HG03460 (cell line): Measurements from ENCODE around the gene NRIP2.
"Not testable (repeated sequence)": the region's sequence is repeated elsewhere in the genome, so short reads cannot be mapped to it uniquely, and the experiment has no call there.

Experiments used
- ATAC-seq: cut with Tn5 transposase; IDR thresholded peaks from one replicate; pipeline ENCODE4 v1.9.1; 2021; ENCODE audit not compliant: unreplicated experiment

The NRIP2 gene

DNA sequence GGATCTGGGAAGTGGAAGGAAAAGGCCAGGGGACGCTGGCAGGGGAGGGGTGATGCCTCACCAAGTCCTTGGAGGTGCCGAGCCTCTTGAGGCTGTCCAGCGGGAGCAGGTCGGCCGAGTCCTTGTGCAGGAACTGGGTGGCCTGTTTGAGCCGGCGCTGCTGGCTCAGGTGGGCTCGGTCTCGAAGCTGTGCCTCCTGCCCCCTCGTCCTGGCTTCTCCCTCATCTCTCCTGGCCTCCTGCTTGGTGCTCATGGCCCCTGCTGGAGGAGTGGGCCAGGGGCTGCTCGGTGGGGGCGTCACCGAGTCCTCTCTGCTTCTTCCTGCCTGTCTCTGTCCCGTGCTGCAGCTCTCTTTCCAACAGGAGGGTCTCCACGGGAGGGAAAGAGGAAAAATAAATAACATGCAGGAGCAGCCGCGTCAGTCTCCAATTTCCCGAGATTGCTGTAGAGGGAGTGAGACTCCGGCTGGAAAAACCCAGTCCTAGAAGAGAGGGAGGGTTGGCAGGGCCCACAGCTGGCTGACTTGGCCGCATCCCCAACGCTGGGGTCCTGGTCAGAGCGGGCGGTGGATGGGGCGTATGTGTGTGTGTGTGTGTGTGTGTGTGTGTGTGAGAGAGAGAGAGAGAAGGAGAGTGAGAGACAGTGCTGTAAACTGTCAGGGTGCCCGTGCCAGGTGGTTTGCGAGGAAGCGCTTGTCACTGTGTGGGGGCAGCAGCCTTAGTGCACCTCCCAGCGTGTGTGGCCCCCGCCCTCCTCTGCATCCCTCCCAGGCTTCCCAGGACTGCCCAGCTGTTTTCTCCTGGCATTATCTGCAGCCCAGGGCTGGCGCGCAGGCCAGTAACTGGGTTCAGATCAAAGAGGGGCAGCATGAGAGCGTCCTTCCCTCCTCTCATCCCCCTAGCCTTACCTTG, at the start of gene NRIP2:
NRIP2 (minus strand) TSS at position 455 of the 911 bp plus-strand sequence; CDS start at position 403, 52 bp downstream.
- ATAC-seq = no peak

- no peak for ATAC-seq
Measured at GRCh38 chr12:2879853-2880252, 45.0 kb upstream of the NRIP2 start.

DNA sequence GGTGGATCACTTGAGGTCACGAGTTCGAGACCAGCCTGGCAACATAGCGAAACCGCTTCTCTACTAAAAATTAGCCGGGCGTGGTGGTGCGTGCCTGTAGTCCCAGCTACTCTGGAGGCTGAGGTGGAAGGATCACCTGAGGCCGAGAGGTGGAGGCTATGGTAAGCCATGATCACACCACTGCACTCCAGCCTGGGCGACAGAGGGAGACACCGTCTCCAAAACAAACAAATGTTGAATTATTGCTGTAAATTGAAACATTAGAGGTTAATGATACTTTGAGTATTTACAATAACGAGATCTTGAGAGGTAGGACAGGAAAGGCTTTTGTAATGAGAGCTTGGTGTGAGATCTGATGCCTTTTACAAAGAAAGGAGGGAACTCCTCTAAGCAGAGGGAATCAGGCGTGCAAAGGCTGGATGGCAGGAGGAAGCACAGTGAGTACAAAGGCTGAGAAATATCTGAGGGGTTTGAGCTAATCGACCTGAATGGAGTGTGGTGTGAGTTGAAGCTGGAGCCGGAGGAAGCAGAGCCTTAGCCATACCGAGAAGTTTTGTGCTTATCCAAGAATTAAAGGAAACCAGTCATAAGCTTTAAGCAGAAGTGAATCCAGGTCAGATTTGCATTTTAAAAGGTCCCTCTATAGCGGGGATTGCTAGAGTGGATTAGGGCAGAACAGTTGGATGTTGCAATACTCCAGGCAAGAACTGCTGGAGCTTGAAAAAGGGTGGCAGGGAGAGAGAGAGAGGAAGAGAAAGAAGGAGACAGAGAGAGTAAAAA, 43.3 kb upstream of the NRIP2 start:
- no peak for ATAC-seq

GRCh38 chr12:2877047-2877952, 42.5 kb upstream of the NRIP2 start, which contains the start of the genes FOXM1 and RHNO1:
TSS of gene FOXM1 (minus strand) at chr12:2877174. CDS start at chr12:2874478, 2,696 bp downstream.
TSS of gene RHNO1 (plus strand) at chr12:2877223. CDS start at chr12:2885367, 8,144 bp downstream.
- peak; percentile 78 for ATAC-seq

DNA sequence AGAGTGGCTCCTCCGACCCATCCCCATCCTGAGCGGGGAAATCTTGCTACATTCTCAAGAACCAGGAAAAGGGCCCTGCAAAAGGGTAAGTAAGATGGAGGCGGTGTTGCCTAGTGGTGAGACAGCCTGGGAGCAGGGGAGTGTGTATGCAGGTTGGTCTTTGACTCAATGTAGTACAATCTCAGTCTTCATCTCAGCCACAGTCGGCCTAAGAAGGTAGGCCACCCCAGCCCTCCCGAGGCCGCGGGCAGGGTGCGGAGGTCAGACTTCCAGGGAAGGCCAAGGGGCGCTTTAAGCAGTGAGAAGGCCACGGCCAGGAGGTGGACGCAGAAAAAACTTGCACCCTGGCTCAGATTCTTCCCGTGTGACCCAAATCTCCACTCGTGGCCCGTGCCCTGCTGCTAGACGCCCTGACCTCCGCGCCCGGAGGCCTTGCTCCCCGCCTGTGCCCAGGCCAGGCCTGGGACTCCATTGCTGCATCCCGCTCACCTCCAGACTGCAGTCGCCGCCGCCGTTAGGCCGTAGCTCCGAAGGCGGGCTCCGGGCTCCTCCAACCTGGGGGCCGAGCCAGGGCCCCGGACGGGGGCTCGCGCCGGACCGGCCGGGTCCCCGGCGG, 41.7 kb upstream of the NRIP2 start:
- no peak for ATAC-seq

DNA sequence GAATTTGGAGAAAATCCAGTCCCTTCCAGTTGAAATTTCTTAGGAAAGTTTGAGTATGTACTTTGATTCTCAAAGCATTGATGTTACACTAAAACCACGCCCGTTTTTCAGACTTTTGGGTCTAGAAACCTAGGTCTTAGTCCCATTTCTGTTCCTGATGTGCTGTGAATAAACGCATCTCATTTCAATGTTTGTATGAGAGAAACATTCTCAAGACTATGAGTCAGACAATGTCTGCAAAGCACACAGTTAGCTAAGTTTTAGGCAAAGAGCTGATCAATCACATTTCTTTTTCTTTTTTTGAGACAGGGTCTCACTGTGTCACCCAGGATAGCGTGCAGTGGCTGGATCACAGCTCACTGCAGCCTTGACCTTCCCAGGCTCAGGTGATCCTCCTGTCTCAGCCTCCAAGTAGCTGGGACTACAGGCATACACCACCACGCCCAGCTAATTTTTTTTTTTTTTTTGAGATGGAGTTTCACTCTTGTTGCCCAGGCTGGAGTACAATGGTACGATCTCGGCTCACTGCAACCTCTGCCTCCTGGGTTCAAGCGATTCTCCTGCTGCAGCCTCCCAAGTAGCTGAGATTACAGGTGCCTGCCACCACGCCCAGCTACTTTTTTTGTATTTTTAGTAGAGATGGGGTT, 34.3 kb upstream of the NRIP2 start:
- not testable (repeated sequence) for ATAC-seq

DNA sequence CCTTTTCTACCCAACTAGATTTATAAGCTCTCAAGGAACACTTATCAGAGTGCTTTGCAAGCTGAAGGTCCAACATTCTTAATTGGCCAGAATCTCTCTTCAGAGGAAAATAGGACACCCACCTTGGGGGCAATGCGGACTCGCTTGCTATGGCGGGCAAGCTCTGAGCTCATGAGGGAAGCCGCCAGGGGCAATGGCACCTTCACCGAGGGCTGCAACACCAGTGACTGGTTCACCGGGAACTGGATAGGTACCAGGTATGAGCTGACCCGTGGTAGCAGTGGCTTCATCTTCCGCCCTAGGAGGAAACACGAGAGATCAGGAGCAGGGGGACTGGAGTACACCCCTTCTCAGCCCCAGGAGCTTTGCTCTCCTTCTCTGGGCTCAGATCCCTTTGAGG, 29.4 kb upstream of the NRIP2 start:
- no peak for ATAC-seq

GRCh38 chr12:2863402-2863801, 28.6 kb upstream of the NRIP2 start:
- not testable (repeated sequence) for ATAC-seq

DNA sequence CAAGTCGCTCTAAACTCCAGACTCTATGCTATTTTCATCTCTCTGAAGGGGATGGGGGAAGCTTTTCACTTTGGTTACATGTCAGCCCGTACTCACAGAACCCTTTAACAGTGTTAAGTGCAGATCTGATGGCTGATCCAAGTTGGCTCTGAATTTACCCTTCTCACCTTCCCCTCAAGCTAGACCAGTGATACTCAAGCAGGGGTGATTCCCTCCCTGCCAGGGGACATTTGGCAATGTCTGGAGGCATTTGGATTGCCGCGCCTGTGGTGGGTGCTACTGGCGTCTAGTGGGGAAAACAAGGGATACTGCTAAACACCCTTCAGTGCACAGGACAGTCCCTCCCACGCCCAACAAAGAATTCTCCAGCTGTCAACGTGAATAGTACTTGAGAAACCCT, 28.0 kb upstream of the NRIP2 start:
- no peak for ATAC-seq

DNA sequence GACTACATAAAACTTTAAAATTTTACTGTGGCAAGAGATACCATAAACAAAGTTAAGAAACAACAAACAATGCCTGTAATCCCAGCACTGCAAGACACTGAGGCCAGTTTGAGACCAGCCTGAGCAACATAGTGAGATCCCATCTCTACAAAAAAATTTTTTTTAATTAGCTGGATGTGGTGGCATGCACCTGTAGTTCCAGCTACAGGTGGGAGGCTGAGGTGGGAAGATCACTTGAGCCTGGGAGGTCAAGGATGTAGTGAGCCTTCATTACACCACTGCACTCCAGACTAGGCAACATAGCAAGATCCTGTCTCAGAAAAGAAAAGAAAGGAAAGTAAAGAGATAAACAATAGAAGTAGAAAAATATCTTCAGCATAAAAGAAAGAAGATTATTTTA, 25.3 kb upstream of the NRIP2 start:
- ATAC-seq = no peak

- ATAC-seq = no peak
Measured at GRCh38 chr12:2858944-2859421, 24.1 kb upstream of the NRIP2 start.

GRCh38 chr12:2858334-2858733, 23.5 kb upstream of the NRIP2 start:
- no peak for ATAC-seq

DNA sequence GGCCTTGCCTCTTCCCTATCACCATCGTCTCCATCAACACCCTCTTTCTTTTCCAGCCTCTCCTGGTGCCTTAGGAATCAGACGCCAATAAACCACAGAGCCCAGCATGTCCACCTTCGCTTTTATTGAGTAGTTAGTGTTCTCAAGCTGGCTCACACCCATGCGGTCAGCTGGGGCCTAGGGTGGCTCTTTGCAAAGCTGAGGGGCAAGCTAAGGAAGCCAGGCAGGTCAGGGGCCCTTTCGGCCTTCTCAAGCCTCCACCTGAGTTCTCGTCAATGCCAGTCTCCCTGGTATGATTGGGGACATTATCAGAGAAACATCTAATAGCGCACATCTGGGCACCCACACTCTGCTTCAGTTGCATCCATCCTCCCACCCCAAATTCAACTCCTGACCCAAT, 22.7 kb upstream of the NRIP2 start:
- no peak for ATAC-seq

DNA sequence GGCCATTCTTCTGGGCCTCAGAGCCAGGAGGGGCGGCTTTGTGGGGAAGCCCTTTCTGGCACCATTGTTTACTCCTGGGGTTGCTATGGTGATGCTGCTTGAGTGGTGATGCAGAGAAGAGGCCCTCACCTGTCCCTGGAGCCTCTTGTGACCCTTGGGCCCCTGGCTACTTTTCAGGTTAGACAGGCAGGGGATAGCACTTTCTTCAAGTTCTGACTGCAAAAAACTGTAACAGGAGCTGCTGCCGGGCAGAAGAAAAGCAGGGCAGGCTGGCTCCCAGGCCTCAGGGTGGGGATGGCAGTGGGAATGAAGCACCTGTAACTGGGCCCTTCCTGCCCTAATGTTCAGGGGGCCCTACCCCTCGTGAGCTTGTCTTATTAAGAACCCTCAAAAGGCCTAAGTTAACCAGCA, 22.2 kb upstream of the NRIP2 start, which contains the start of gene TEX52:
TEX52 (minus strand) TSS at position 19 of the 411 bp plus-strand sequence; CDS start at position 6, 13 bp downstream.
- no peak for ATAC-seq

- ATAC-seq = no peak
Measured at GRCh38 chr12:2856051-2856450, 21.2 kb upstream of the NRIP2 start.

GRCh38 chr12:2855546-2855945, 20.7 kb upstream of the NRIP2 start:
- ATAC-seq = no peak

GRCh38 chr12:2854669-2855453, 20.0 kb upstream of the NRIP2 start:
- ATAC-seq = no peak

DNA sequence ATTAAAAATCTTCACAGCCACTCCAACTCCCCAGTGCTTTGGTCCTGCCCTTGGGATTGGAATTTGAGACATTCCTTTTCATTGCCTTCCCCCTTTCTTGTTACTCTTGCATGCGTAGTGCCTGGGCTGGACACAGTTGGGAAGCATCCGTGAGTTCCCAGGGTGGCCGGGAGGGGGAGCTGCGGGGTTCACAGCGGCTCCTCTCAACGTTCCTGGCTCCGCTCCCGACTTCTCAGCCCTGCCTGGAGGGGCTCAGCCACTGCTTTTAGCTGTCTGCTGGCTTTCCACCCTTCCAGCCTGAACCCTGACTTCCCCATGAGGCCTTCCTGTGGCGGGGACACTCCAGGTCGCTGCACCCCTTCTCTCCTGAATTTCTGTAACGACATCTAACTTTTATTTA, 18.8 kb upstream of the NRIP2 start:
- ATAC-seq = no peak

DNA sequence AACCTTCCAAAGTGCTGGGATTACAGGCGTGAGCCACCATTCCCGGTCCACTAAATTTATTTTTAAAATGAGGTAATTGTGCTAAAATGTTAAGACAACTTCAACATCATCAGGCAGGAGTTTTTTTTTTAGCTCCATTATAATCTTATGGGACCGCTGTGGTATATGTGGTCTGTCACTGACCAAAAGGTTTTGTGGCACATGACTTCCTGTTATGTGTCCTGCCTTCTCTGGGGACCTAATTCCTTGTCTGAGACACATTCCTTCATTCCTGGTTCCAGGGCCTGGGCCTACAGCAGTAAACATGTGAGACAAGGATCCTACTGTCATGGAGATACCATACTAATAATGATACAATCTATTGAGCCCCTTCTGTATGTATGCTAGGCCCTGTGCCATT, 17.1 kb upstream of the NRIP2 start:
- no peak for ATAC-seq
